Ovary (tissue), 3 donors: ENCODE results near the gene MCOLN3.

Experiments
- POLR2A ChIP-seq: fragments of 450-650 bp; IDR thresholded peaks from one replicate; pipeline ENCODE4 v1.6.1; 2017; ENCODE audit warnings: antibody characterized with exemption, mild to moderate bottlenecking, moderate library complexity
- TF ChIP-seq, protein P1 (sequence below), 3 donors: fragments of 450-650 bp in 2 of 3; fragments of 200-600 bp in 1 of 3; IDR thresholded peaks; one replicate each; pipeline versions ENCODE4 v1.5.1 to v1.8.0; 2016 to 2022; ENCODE audit warnings: antibody characterized with exemption in 3 of 3, mild to moderate bottlenecking in 1 of 3
- donor health status: DM: no; HTN: no; CAD: no.

DNA sequence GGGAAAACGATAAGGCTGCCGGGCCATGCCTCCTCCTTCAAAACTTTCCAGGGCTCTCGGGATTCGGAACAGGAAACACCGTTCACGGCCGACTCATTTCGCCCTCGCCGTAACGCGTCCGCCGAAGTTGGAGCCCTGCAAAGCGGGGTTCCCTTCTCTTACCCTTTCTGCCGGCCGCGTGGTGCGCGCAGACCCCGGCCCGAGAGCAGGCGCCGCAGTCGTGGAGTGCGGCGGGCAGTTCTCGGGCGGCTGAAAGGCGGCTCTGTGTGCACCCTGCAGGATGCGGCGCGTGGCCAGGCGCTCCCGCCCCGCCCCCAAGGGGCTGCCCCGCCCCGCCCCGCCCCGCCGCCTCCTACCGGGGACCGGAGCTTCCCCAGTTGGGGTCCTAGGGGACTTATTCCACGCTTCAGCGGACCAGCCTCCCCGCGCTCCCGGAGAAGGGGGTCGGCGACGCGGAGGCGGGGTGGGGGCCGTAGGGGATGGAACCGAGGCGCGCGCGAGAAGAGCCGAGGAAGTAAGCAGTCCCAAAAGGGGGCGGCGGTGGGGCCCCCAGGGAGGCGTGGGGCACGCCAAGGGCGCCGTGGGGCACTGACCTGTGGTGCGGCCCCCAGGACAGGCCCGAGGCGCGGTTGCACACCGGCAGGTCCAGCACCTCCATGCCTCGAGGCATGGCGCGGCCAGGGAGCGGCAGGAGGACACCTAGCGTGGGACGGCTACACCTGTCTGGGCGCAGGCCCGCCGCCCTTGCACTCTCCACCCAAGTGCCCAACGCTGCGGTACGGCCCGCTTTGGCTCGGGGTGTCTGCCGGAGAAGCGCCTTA is 51.2 kb downstream of the MCOLN3 start, which contains the start of gene MCOLN2:
- TF ChIP-seq POLR2A = no peak
- TF ChIP-seq, protein P1, sequence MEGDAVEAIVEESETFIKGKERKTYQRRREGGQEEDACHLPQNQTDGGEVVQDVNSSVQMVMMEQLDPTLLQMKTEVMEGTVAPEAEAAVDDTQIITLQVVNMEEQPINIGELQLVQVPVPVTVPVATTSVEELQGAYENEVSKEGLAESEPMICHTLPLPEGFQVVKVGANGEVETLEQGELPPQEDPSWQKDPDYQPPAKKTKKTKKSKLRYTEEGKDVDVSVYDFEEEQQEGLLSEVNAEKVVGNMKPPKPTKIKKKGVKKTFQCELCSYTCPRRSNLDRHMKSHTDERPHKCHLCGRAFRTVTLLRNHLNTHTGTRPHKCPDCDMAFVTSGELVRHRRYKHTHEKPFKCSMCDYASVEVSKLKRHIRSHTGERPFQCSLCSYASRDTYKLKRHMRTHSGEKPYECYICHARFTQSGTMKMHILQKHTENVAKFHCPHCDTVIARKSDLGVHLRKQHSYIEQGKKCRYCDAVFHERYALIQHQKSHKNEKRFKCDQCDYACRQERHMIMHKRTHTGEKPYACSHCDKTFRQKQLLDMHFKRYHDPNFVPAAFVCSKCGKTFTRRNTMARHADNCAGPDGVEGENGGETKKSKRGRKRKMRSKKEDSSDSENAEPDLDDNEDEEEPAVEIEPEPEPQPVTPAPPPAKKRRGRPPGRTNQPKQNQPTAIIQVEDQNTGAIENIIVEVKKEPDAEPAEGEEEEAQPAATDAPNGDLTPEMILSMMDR (IDR thresholded peaks at IDR 0.05) = no peak
